Stimulated activated CD4-positive, alpha-beta T cell treated with anti-CD3 and anti-CD28 coated beads, TNF-alpha, amount 100 ng/mL, for 4 hours (primary cell): ENCODE measurements around the gene CCNF.
"Not testable (repeated sequence)": the region's sequence is repeated elsewhere in the genome, so short reads cannot be mapped to it uniquely, and the experiment has no call there.

Source experiments
- DNase-seq, 3 experiments: peaks; one replicate each; pipeline ENCODE4 v3.0.0-alpha.2; 2020; ENCODE audit warnings: low read depth in 3 of 3

CCNF gene, protein sequence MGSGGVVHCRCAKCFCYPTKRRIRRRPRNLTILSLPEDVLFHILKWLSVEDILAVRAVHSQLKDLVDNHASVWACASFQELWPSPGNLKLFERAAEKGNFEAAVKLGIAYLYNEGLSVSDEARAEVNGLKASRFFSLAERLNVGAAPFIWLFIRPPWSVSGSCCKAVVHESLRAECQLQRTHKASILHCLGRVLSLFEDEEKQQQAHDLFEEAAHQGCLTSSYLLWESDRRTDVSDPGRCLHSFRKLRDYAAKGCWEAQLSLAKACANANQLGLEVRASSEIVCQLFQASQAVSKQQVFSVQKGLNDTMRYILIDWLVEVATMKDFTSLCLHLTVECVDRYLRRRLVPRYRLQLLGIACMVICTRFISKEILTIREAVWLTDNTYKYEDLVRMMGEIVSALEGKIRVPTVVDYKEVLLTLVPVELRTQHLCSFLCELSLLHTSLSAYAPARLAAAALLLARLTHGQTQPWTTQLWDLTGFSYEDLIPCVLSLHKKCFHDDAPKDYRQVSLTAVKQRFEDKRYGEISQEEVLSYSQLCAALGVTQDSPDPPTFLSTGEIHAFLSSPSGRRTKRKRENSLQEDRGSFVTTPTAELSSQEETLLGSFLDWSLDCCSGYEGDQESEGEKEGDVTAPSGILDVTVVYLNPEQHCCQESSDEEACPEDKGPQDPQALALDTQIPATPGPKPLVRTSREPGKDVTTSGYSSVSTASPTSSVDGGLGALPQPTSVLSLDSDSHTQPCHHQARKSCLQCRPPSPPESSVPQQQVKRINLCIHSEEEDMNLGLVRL

DNA sequence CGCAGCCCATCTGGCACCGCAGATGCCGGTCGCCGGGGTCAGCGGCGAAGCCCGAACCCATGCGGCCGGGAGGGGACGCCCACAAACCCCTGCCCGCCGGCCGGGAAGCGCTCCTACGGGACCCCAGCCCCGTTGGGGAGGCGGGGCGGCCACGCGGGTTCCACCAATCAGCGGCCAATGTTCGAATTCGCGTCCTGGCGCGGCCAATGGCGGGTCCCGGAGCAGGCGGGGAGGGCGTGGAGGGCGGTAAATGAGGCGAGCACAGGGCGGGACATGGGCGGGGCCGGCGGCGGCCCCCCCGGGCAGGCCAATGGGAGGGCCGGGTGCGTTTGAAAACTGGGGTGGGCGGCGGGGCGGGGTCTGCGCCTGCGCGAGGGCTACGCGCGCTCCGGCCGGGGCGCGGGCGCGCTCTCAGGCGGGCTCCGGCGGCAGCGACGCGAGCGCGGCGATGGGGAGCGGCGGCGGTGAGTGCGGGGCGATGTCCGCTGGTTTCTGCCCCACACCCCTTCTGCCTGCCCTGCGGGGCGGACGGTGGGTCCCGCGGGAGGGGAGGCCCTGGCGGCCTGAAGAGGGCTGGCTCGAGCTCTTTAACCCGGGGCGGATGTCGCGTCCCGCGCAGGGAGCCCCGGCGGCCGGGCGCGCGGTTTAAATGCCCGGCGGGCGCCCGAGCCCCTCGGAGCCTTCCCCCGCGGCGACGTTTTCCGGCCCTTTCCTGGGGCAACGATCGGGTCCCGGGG lies at the start of gene CCNF:
TSS of gene CCNF (plus strand) at position 414 of the 737 bp plus-strand sequence. CDS start at position 449, 35 bp downstream.
- peak; percentile 97 to 98 (median 97) for DNase-seq

DNA sequence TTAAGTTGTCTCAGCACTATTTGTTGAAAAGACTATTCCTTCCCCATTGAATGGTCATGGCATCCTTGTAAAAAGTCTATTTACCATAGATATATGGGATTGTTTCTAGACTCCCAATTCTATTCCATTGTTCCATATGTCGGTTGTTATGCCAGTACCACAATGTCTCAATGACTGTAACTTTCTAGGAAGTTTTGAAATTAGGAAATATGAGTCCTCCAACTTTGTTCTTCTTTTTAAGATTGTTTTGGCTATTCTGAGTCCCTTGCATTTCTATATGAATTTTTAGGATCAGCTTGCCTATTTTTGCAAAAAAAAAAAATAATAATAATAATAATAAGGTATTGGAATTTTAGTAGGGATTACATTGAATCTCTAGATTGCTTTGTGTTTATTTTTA lies 45.7 kb upstream of the CCNF start:
- DNase-seq: no peak

DNA sequence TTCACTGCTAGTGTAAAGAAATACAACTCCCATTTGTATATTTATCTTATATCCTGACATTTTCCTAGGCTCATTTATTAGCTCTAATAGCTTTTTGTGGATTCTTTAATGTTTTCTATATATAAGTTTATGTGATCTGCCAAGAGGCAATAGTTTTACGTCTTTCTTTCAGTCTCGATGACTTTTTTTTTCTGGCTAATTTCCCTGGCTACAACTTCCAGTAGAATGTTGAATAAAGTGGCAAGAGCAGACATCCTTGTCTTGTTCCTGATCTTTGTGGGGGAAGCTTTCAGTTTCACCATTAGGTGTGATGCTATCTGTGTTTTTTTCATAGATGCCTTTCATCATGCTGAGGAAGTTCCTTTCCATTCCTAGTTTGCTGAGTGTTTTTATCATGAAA lies 44.8 kb upstream of the CCNF start:
- DNase-seq: no peak

DNA sequence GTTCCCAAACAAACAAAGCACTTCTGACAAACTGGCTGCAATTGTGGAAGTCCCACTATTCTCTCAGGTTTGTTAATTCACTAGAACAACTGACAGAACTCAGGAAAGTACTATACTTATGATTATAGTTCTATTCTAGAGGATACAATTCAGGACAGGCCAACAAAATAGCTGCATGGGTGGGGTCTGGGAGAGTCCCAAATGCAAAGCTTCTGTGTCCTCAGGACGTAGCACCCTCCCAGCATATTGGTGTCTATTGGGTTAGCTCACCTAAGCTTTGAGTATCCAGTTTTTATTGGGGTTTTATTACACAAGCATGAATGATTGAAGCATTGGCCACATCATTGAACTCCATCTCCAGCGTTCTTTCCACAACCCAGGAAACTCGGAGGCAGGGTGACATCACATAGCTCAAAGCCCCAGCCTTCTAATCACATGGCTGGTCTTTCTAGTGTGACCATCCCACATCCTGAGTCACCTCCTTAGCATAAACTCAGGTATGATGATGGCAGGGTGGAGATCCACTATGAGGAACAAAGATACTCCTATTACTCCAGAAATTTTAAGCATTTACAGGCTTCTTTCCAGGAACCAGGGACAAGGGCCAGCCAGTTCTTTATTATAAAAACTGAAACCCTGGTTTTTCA lies 43.9 kb upstream of the CCNF start:
- no peak for DNase-seq

DNA sequence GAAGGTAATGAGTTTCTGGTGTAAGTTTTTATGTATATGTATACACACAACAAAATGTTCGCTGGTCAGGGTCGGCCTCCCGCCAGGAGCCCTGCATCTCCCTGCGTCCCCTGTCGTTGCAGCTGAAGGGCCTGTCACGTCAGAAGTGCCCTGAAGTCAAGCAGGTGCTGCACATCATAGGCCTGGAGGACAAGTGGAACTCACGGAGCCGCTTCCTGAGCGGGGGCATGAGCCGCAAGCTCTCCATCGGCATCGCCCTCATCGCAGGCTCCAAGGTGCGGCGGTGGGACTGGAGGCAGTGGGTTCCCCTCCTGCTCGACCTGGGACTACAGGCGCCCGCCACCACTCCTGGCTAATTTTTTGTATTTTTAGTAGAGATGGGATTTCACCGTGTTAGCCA lies 43.3 kb upstream of the CCNF start:
- DNase-seq: not testable (repeated sequence)

DNA sequence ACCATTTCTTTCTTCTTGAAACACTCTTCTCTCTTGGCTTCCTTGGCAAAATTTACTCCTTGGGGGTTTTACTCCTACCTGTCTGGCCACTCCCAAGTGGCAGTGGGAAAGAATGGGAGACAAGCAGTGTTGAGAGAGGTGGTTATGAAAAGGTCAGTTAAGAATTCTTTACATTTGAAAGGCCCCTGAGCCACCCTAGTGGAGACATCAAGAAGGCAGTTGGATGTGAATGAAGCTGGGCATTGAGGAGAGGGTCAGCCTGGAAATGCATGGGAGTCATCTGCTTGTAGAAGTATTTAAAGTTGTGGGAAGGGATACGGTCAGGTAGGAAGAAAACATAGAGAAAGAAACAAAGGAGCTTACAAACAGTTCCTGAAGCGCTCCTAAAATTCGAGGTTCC lies 42.3 kb upstream of the CCNF start:
- no peak for DNase-seq

DNA sequence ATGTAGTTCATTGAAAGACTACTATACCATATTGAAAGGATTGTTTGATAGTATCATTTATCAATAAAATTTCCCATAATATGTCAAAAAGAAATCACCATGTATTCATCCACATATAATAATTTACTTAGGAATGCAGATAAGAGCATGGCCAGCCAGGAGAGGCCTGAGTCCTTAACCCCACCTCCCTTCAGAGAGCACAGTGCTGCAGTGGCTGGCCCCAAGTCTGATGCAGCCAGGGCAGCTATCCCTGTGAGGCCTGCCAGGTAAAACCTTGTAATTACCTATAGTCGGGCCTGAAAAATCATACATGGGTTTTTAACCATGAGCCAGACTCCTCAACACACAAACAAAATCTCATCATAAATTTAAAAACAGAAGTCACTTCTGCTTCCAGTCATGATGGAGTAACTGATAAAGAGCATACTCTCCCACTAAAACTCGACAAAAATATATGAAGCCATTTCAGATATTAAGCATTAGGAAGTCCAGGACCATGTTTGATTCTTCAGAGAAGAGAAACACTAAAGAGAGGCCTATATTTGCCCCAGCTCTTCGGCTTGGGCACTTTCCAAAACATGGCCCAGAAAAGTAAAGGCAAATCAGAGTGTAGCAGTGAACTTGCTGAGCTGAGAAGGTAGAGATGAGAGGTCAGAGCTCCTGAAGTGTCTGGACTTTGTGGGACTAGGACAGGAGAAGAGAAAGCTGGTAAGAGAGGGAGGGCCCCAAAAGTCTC lies 40.9 kb upstream of the CCNF start:
- DNase-seq: no peak

DNA sequence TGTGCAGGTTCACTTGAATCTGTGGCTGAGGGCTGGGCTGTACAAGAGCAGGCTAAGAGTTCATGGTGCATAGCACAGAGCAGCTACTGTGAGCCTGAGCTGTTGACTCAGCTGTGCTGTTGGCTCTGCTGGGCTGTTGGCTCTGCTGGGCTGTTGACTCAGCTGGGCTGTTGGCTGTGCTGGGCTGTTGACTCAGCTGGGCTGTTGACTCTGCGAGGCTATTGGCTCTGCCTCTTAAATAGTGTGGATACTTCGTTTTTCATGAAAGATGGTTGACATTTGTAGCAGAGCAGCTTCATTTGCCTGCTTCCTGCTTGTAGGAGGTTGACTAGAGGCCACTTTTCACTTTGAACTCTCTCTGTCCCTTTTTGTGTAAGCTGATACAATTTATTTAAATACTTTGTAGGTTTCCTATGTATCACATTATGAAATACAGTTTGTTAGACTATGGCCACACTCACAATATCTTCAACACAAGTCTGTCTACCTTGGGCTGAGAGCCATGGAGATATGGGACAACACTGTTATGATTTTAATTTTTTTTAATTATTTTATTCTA lies 40.3 kb upstream of the CCNF start:
- no peak for DNase-seq

DNA sequence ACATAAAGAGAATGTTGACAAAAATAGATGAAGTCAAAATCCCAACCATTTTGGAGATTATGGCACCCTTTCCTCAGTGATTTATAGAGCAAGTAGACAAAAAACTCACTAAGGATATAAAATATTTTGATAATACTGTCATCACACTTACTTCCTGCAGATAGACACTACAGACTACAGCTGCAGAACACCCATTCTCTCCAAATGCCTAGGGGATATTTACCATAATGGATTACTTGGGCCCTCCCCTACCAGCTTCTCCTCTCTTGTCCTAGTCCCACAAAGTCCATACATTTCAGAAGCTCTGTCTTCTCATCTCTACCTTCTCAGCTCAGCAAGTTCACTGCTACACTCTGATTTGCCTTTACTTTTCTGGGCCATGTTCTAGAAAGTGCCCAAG lies 37.2 kb upstream of the CCNF start:
- DNase-seq: no peak

DNA sequence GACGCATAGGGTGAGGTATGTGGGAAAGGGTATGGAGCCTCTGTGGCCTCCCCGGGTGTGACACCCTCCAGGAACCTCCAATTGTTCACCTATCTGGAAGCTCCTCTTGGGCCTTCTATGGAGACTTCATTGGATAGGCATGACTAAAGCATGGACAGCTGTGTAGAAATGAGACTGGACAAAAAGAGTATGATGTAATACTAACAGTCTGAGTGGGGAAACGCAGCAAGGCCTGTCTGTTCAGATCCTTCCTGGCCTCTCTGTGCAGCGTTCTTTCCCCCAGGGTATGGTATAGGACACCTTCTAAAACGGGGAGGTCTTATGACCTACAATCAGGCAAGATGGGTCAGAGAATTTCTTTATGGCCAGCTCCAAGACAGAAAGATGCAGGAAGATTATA lies 30.7 kb upstream of the CCNF start:
- DNase-seq: no peak

DNA sequence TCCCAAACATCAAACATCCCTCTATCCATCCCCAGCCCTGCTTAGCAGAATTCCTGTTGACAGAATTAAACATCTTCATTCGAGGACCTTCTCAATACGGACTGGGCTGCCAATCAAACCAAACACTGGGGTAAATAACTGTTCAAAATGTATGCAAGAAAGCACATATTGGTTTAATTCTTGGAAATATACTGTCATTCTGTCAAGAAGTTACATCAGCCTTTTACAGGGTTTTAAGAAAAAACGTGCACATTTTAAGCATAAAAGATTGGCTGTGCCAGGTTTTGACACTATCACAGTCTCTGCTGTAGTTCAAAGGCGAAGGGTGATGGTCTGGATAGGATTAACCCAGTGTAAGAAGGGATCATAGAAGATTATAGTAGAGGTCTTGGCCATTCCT lies 25.1 kb upstream of the CCNF start:
- DNase-seq: no peak

DNA sequence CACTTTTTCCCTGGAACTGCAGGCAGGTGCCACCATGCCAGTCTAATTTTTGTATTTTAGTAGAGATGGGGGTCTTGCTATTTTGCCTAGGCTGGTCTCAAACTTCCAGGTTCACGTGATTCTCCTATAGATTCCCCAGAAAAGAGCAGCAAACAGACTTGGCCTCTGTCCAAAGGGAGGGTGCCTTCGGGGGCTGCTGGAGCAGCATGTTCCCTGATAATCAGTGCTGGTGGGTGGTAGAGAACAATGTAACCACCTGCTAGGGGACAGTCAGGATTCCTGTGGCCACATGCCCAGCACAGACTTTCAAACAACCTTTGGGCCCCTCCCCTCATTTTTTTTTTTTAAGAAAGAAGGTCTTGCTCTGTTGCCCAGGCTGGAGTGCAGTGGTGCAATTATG lies 14.2 kb upstream of the CCNF start:
- no peak for DNase-seq

DNA sequence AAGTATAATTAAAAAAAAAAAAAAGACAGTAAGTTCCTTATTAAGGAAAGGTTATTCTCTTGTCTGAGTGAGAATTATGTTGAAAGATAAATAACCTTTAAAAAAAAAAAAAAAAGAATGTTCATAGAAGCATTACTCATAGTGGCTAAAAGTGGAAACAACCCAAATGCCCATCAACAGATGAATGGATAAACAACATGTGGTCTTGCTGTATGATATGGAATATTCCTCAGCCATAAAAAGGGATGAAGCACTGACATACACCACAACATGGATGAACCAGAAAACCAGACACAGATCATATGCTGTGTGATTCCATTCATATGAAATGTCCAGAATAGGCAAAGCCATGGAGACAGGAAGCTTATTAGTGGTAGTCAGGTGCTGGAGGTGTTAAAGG lies 9.2 kb upstream of the CCNF start:
- DNase-seq: no peak

DNA sequence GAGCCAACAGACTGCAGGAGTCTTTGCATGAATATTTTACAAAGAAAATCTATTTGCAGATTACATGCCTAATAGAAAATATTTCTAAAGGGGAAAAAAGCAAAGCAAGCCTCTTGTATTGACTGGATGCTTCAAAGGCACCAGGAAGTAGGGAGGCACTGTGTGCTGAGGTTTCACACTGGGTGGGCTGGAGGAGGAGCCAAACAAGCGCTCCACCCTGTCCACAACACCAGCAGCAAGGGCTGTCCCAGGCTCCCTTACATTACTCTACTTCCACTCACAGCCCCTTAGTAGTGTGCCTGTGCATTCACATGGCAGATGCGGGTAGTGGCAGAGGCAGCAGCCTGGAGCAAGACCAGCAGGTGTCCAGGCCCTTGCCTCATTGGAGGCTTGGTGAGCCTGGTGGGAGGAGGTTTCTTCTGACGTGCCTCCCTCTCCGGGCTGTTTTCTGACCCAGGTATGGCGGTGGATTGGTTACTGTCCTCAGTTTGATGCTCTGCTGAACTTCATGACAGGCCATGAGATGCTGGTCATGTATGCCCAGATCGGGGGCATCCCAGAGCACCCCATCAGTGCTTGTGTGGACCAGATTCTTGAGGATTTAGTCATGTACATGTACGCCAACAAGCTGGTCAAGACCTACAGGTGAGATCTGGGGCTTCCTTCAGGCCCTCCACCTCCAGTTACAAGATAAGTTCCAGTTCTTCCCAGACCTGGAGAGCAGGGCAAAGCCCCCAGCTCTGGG lies 7.0 kb upstream of the CCNF start:
- no peak for DNase-seq

DNA sequence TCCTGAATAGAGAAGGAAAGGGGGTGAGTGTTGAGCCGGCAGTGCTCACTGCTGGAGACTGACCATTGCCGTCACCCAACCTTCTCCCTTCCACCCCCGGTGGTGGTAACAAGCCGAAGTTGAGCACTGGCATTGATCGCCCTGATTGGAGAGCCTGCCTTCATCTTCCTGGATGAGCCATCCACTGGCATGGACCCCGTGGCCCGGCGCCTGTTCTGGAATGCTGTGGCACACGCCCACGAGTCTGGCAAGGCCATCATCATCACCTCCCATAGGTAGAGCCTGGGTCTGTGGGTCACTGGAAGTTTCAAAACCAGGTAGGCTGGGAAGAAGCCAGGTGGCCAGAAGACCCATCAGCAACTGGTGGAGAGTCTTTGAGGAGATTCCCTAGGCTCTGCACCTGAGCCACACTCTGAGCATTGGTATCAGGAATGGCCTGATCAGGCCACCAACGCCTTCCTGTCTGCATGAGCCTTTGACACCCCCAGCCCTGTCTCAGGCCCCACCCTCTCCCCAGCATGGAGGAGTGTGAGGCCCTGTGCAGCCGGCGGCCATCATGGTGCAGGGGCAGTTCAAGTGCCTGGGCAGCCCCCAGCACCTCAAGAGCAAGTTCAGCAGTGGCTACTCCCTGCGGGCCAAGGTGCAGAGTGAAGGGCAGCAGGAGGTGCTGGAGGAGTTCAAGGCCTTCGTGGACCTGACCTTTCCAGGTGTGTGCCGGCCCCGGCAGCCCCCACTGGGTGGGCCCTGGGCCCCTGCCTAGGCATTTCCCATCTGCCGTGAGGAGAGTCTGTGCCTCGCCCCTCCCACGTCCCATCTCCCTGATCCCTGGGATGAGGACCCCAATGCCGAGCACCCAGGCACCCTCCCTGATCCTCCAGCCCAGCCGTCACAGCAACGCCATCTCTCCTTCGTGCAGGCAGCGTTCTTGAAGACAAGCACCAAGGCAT lies 4.9 kb upstream of the CCNF start:
- DNase-seq: no peak

DNA sequence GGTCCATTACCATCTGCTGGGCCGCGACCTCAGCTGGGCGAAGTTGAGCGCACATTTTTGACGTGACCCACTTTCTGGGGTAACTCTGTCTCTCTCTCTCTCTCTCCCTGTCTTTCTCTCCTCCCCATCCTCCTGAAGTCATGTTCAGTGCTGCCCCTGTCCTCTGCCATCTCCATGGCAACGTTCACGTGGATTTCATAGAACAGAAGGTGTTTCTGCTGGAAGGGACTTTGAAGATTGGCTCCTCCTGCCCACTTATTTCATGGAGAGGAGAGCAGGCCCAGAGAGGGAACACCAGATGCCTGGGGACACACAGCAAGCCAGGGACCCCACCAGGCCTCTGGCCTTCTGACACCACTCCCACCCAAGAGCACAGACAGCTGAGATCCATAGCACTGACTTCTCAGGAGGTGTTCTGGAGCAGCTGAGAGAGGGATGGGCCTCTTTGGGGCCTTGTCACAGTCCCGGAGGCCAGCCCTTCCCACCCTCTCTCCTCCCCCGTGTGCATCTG lies 4.2 kb upstream of the CCNF start:
- no peak for DNase-seq

DNA sequence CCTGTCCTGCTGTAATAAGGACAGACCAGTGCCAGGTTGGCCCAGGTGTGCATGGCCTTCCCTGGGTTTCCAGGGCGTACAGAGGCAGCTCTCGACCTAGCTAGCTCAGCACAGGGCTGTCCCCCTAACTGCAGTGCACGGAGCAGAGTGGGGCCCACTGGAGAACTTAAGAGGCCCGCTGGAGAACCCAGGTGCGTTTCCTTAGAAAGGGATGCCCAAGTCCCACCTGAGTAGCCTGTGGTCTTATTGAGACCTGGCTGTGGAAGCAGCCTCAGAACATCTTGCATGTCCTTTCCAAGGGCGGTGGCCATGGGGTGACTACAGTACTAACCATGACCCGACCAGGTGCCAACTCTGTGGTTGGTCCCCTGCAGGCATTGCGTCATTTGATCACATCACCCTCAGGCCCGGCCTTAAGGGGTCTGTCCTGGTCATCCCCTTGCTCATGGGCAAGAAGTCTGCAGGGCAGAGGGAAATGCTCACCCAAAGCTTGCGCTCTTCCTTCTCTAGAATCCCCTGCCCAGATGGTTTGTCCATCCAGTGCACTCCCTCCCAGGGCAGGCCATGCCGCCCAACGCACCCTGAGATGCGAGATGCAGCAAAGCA lies 3.3 kb upstream of the CCNF start:
- no peak for DNase-seq

DNA sequence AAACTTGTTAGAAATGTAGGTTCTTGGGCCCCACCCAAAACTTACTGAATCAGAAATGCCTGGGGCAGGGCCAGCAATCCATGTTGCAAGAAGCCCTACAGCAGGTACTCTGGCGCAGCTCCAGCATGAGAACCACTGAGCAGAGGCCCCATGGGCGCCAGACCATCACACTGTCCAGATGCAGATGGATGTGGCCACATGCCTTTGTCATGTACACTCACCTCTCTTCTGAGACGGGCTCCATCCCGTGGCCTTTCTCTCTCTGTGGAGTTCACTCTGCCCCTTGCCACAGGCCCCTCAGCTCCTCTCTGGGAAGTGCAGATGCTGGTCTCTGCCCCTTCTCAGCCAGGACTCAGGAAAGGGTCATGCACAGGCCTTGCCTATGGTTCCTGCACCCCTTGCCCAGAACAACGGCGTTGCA lies 2.3 kb upstream of the CCNF start:
- DNase-seq: no peak
